SK-MEL-5 (cell line): Measurements from ENCODE around the gene RASAL3. TPM values are rescaled to one million over a fixed set of nuclear protein-coding genes. Genes with fewer than 3 reads are reported as not detected.
"Not testable (repeated sequence)": the region's sequence is repeated elsewhere in the genome, so short reads cannot be mapped to it uniquely, and the experiment has no call there.

Source experiments
- DNase-seq: peaks from one replicate; pipeline ENCODE4 v3.0.0-alpha.2; 2016; ENCODE audit warnings: low read depth, low spot score
- in situ Hi-C: cut with HindIII; loops from 2 replicates; pipeline ENCODE4 v1.10.0; 2016; ENCODE audit warnings: low sequenced_read_pairs, high pct_unique_total_duplicates, low pct_unique_long_range_greater_than_20kb
- small RNA-seq, 2 experiments: library from RNA; depleted of rRNA; stranded (forward); fragments of <200 nt; gene quantifications; one replicate each; pipeline ENCODE3, GENCODE V24; 2014
- total RNA-seq: library from RNA; depleted of rRNA; stranded (reverse); fragments of >200 nt; shearing (Covaris generic); gene quantifications from 2 replicates; pipeline ENCODE4 v1.2.3, GENCODE V29; 2014; rRNA removed

RASAL3 gene
- total RNA-seq, 1 experiment from 2014 or later = not detected

DNA sequence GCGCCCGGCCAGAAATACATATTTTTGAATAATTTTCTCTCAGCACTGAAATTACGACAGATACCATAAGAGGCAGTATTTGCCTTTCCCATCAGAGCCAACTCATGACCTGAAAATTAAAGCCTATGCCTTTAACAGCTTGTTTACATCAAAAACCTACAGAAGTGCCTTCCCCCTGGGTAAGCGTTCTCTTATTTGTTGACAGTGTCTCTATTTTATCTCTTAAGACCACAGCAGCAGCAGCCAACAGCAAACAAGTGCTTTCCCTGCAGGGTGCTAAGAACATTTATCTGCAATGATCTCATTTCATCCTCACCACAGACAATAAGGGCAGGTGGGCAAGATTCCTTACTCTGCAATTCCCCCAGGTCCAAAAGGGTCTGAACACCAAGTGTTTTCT is 51.5 kb downstream of the RASAL3 start:
- DNase-seq = no peak
- in situ Hi-C loops = no loop called here

GRCh38 chr19:15411351-15411750 is 53.0 kb downstream of the RASAL3 start:
- in situ Hi-C loops, DNase-seq: not testable (repeated sequence)

GRCh38 chr19:15404780-15405211 is 59.5 kb downstream of the RASAL3 start:
- in situ Hi-C loops = no loop called here
- peak; percentile 5 for DNase-seq

- in situ Hi-C loops = no loop called here
Measured at GRCh38 chr19:15404097-15404779, 60.1 kb downstream of the RASAL3 start.

GRCh38 chr19:15403151-15403531 is 61.2 kb downstream of the RASAL3 start:
- no peak for DNase-seq
- in situ Hi-C loops = no loop called here

More at GRCh38 chr19:15404097-15404779, 60.1 kb downstream of the RASAL3 start:
- DNase-seq = no peak

- in situ Hi-C loops = no loop called here
Measured at GRCh38 chr19:15402411-15403150, 61.8 kb downstream of the RASAL3 start.

More at GRCh38 chr19:15402411-15403150, 61.8 kb downstream of the RASAL3 start:
- DNase-seq = no peak

Small RNA genes within 50 kb of the gene (small RNA-seq; reads per million reads assigned to genes)
- gene MIR1470 = 0 reads per million in 2 experiments

Other genes with a start within 250 kb of the RASAL3 start
- gene EPHX3, start 232.1 kb downstream of the RASAL3 start, total RNA-seq = not detected in 2 replicates
- 16.2 and 22.6 TPM in 2 replicates for gene BRD4, start 132.0 kb downstream of the RASAL3 start, total RNA-seq
- 11.5 and 11.9 TPM in 2 replicates for gene AKAP8, start 84.8 kb downstream of the RASAL3 start, total RNA-seq
- gene AKAP8L, start 45.6 kb downstream of the RASAL3 start, total RNA-seq = 41.1 and 41.9 TPM in 2 replicates
- gene WIZ, start 14.6 kb downstream of the RASAL3 start, total RNA-seq = 3.4 and 3.6 TPM in 2 replicates
- gene PGLYRP2, start 15.0 kb upstream of the RASAL3 start, total RNA-seq = not detected in 2 replicates
- not detected in 2 replicates for gene CYP4F22, start 44.0 kb upstream of the RASAL3 start, total RNA-seq
- gene CYP4F8, start 150.7 kb upstream of the RASAL3 start, total RNA-seq = not detected in 2 replicates
- not detected in 2 replicates for gene CYP4F3, start 176.4 kb upstream of the RASAL3 start, total RNA-seq
- not detected in 2 replicates for gene CYP4F12, start 208.5 kb upstream of the RASAL3 start, total RNA-seq